GM19395 (cell line): Measurements from ENCODE around the gene TARBP2.

ENCODE experiments used
- ATAC-seq: cut with Tn5 transposase; IDR thresholded peaks from one replicate; pipeline ENCODE4 v1.9.1; 2021; ENCODE audit warnings: mild to moderate bottlenecking, moderate library complexity; ENCODE audit not compliant: unreplicated experiment

Gene TARBP2

GRCh38 chr12:53551889-53552291 is 50.8 kb downstream of the TARBP2 start:
- ATAC-seq: no peak

GRCh38 chr12:53552361-53553327 is 51.6 kb downstream of the TARBP2 start:
- no peak for ATAC-seq
